HepG2 (cell line): ENCODE measurements around the gene CLTCL1. TPM values are rescaled to one million over a fixed set of nuclear protein-coding genes. Genes with fewer than 3 reads are reported as not detected.

ENCODE experiments used
- ATAC-seq: fragments of 200-7000 bp; cut with Tn5 transposase; 3 replicates; pipeline ENCODE4 v1.9.1; 2020; ENCODE audit warnings: mild to moderate bottlenecking, moderate library complexity
- BruUV-seq: library from RNA; stranded (reverse); fragments of 400-500 nt; replicated peaks from 2 replicates; lab custom pipeline; 2021; lab: Mats Ljungman, UMichigan
- CTCF ChIA-PET: fragments of 300-600 bp; formaldehyde crosslinking; extraction: SDS; loops from one replicate; lab custom pipeline; 2021; ENCODE audit warnings: low total read pairs, inconsistent platforms, low intra/inter-chr PET ratio; lab: Yijun Ruan, JAX
- POLR2A ChIA-PET: fragments of 350-600 bp; sonication (Branson Sonifier 250); formaldehyde crosslinking; loops from one replicate; lab custom pipeline; 2020; ENCODE audit warnings: antibody characterized with exemption, inconsistent platforms; lab: Yijun Ruan, JAX
- DNase-seq: peaks from one replicate; pipeline ENCODE4 v3.0.0-alpha.2; 2015; ENCODE audit warnings: low spot score
- FAIRE-seq: peaks from 3 replicates; lab custom pipeline; 2011; peaks lifted over from hg19 to GRCh38; lab: Jason Lieb, UNC
- H2AFZ ChIP-seq: one replicate; pipeline ENCODE4 v1.6.1; 2011; ENCODE audit warnings: low read length, inconsistent platforms
- H3K27ac ChIP-seq: fragments of 300-600 bp; 3 replicates; pipeline ENCODE4 v1.8.0; 2011; ENCODE audit warnings: mixed run types, mild to moderate bottlenecking, mixed read lengths, low read length, inconsistent platforms; ENCODE audit not compliant: insufficient read depth; ENCODE audit errors: extremely low read length
- H3K27me3 ChIP-seq, 2 experiments: fragments of 200-600 bp in 1 of 2; 2 replicates in 1 of 2; 3 replicates in 1 of 2; pipeline versions ENCODE4 v1.6.0 to v1.8.0; 2011; ENCODE audit warnings: low read length in 2 of 2, mild to moderate bottlenecking in 2 of 2, moderate library complexity in 2 of 2, inconsistent platforms in 1 of 2; ENCODE audit not compliant: insufficient read depth in 2 of 2, control insufficient read depth in 1 of 2
- H3K36me3 ChIP-seq, 2 experiments: fragments of 200-600 bp in 1 of 2; replicated peaks in 1 of 2; 2 replicates in 1 of 2; 3 replicates in 1 of 2; pipeline versions ENCODE4 v1.5.1 to v1.8.0; 2011; ENCODE audit warnings: low read length in 2 of 2, inconsistent platforms in 1 of 2; ENCODE audit not compliant: insufficient read depth in 2 of 2, control insufficient read depth in 1 of 2
- H3K4me1 ChIP-seq: 2 replicates; pipeline ENCODE4 v1.5.1; 2012; ENCODE audit warnings: low read length, inconsistent platforms; ENCODE audit not compliant: insufficient read depth
- H3K4me2 ChIP-seq: 2 replicates; pipeline ENCODE4 v1.6.0; 2011; ENCODE audit warnings: low read depth, low read length, inconsistent platforms
- H3K4me3 ChIP-seq, 3 experiments: fragments of 200-600 bp in 1 of 3; sonication (generic), shearing (Covaris generic) in 1 of 3; replicated peaks in 1 of 3; 2 replicates each; pipeline ENCODE4 v1.5.1; 2011 to 2016; ENCODE audit warnings: low read length in 3 of 3, inconsistent platforms in 2 of 3, low read depth in 2 of 3, mild to moderate bottlenecking in 2 of 3, control low read depth in 1 of 3, mixed read lengths in 1 of 3; ENCODE audit not compliant: insufficient read depth in 1 of 3
- H3K79me2 ChIP-seq: one replicate; pipeline ENCODE4 v1.6.1; 2011; ENCODE audit warnings: low read length, inconsistent platforms; ENCODE audit not compliant: insufficient read depth
- H3K9ac ChIP-seq: 2 replicates; pipeline ENCODE4 v1.6.0; 2011; ENCODE audit warnings: mild to moderate bottlenecking, low read depth, low read length, inconsistent platforms; ENCODE audit not compliant: insufficient read depth
- H3K9me3 ChIP-seq: 2 replicates; pipeline ENCODE4 v1.5.1; 2012; ENCODE audit warnings: mild to moderate bottlenecking, low read length
- H4K20me1 ChIP-seq: 2 replicates; pipeline ENCODE4 v1.6.0; 2011; ENCODE audit warnings: inconsistent platforms, mild to moderate bottlenecking, low read length, moderate library complexity; ENCODE audit not compliant: insufficient read depth
- ATF3 ChIP-seq: sonication (generic); formaldehyde crosslinking; IDR thresholded peaks from 2 replicates; pipeline ENCODE4 v1.4.0; 2020; ENCODE audit warnings: missing genetic modification reagents
- DDIT3 ChIP-seq: sonication (generic); formaldehyde crosslinking; IDR thresholded peaks from 2 replicates; pipeline ENCODE4 v1.4.0; 2020; ENCODE audit warnings: mild to moderate bottlenecking, missing genetic modification reagents
- FOXM1 ChIP-seq: sonication (generic); formaldehyde crosslinking; IDR thresholded peaks from 2 replicates; pipeline ENCODE4 v1.5.0; 2020; ENCODE audit warnings: missing genetic modification reagents
- HNRNPUL1 ChIP-seq: fragments of 200-400 bp; formaldehyde crosslinking; IDR thresholded peaks from 2 replicates; pipeline ENCODE4 v1.6.1; 2017; ENCODE audit warnings: low read depth, mild to moderate bottlenecking, low read length, moderate library complexity
- MEIS2 ChIP-seq: sonication (generic); formaldehyde crosslinking; IDR thresholded peaks from 2 replicates; pipeline ENCODE4 v1.9.0; 2021; ENCODE audit warnings: mild to moderate bottlenecking, missing genetic modification reagents
- NCOA2 ChIP-seq: sonication (generic); formaldehyde crosslinking; IDR thresholded peaks from 2 replicates; pipeline ENCODE4 v1.8.0; 2022; ENCODE audit warnings: inconsistent platforms
- RBM22 ChIP-seq: fragments of 200-400 bp; formaldehyde crosslinking; optimal IDR thresholded peaks from 2 replicates; pipeline ENCODE3; 2017; ENCODE audit warnings: mild to moderate bottlenecking, low read length, moderate library complexity
- THYN1 ChIP-seq: sonication (generic); formaldehyde crosslinking; IDR thresholded peaks from 2 replicates; pipeline ENCODE4 v1.8.1; 2023; ENCODE audit warnings: low read depth, mild to moderate bottlenecking, moderate library complexity, missing genetic modification reagents, borderline replicate concordance
- WIZ ChIP-seq: sonication (generic); formaldehyde crosslinking; IDR thresholded peaks from 2 replicates; pipeline ENCODE4 v1.5.1; 2020; ENCODE audit warnings: mild to moderate bottlenecking, missing genetic modification reagents
- YEATS4 ChIP-seq: sonication (generic); formaldehyde crosslinking; IDR thresholded peaks from 2 replicates; pipeline ENCODE4 v1.4.0; 2020; ENCODE audit warnings: missing genetic modification reagents, borderline replicate concordance
- ZNF333 ChIP-seq: sonication (generic); formaldehyde crosslinking; IDR thresholded peaks from 2 replicates; pipeline ENCODE4 v1.4.0; 2020; ENCODE audit warnings: mild to moderate bottlenecking, missing genetic modification reagents, borderline replicate concordance
- ZNF441 ChIP-seq: sonication (generic); formaldehyde crosslinking; IDR thresholded peaks from 2 replicates; pipeline ENCODE4 v1.7.0; 2021; ENCODE audit warnings: missing genetic modification reagents, borderline replicate concordance
- ZNF609 ChIP-seq: sonication (generic); formaldehyde crosslinking; IDR thresholded peaks from 2 replicates; pipeline ENCODE4 v1.4.0; 2020; ENCODE audit warnings: mild to moderate bottlenecking, missing genetic modification reagents, borderline replicate concordance
- ZNF878 ChIP-seq: sonication (generic); formaldehyde crosslinking; IDR thresholded peaks from 2 replicates; pipeline ENCODE4 v1.8.1; 2023; ENCODE audit warnings: mild to moderate bottlenecking, missing genetic modification reagents, moderate library complexity
- WGBS: methylation state at CpG from one replicate; pipeline ENCODE4 v1.1.6; 2017; ENCODE audit warnings: low lambda C conversion rate; 5-methylcytosine and 5-hydroxymethylcytosine counted together
- in situ Hi-C: cut with HindIII; loops from 2 replicates; pipeline ENCODE4 v1.10.0; 2017; ENCODE audit warnings: low pct_unique_long_range_greater_than_20kb; ENCODE audit not compliant: extremely low pct_ligation_motif_present
- intact Hi-C: fragments of 100-400 bp; cut with micrococcal nuclease; formaldehyde crosslinking; loops from one replicate; pipeline ENCODE4 v1.10.0; 2022; ENCODE audit not compliant: unreplicated experiment
- polyA plus RNA-seq, 8 experiments: library from polyadenylated mRNA; depleted of rRNA in 3 of 8; stranded (reverse) in 7 of 8; unstranded in 1 of 8; fragments of >200 nt; fragmentation: Illumina TruSeq in 4 of 8; extraction: Trizol in 4 of 8; gene quantifications; 2 replicates each; pipeline versions ENCODE4 v1.2.1 to v1.2.3, GENCODE V29; 2011 to 2016; ENCODE audit warnings: low read depth in 4 of 8, missing spikeins in 1 of 8, mixed read lengths in 1 of 8; ENCODE audit not compliant: insufficient read depth in 1 of 8
- total RNA-seq, 5 experiments: library from RNA; depleted of rRNA; stranded (reverse); fragments of >200 nt; fragmentation: Illumina TruSeq; extraction: Trizol; gene quantifications; 2 replicates each; pipeline ENCODE4 v1.2.3, GENCODE V29; 2016; ENCODE audit warnings: low read depth in 1 of 5

CLTCL1 gene
- total and polyA plus RNA-seq, 2 of the 13 experiments (the other 11 are each of a cell fraction or from before 2014, with no cell fraction given): 8.1 to 10.9 TPM

GRCh38 chr22:19207884-19208283 lies 83.6 kb downstream of the CLTCL1 start:
- H3K4me1 ChIP-seq: no peaks in the 10 kb centered on the region
- no peak overlapping the region for H3K4me2 ChIP-seq
- TF ChIP-seq ZNF441 (no peak), YEATS4 (no peak), MEIS2 (no peak), FOXM1 (CRISPR knock-in tag) (no peak)
- H3K9ac ChIP-seq: no peak overlapping the region
- BruUV-seq: no TSS peak
- FAIRE-seq (no peak), ATAC-seq (no peak), DNase-seq (no peak)
- no peak overlapping the region for H3K27ac ChIP-seq
- intact Hi-C loops (no loop called here), in situ Hi-C loops (loop anchor here (10.0 kb wide), 1 partner anchor 57 kb away; no protein-coding TSS in a partner anchor)
- H2AFZ ChIP-seq: no peak overlapping the region
- no peaks in the 10 kb centered on the region for H4K20me1 ChIP-seq
- no peak overlapping the region for H3K4me3 ChIP-seq
- H3K9me3 ChIP-seq: no peaks in the 10 kb centered on the region
- H3K79me2 ChIP-seq: no peaks in the 10 kb centered on the region
- ChIA-PET CTCF (no interaction called here), POLR2A (interaction anchor here (1.5 kb wide), 1 partner anchor 29 kb away, joined by 3 read pairs; the partner anchor contains the start of gene SLC25A1)
- H3K27me3 ChIP-seq: no peaks in the 10 kb centered on the region
- WGBS: 92% methylated on average over 5 of the region's 5 CpGs
- H3K36me3 ChIP-seq: peaks cover 4 to 14% of the 10 kb centered on the region in 2 experiments; a peak in 2 of 5 replicates

GRCh38 chr22:19207401-19207808 lies 84.1 kb downstream of the CLTCL1 start:
- Histone ChIP-seq H3K4me1 (no peaks in the 10 kb centered on the region), H3K9me3 (no peaks in the 10 kb centered on the region), H3K4me2 (no peak overlapping the region), H3K27me3 (no peaks in the 10 kb centered on the region), H3K36me3 (peaks cover 4 to 14% of the 10 kb centered on the region in 2 experiments; a peak in 2 of 5 replicates), H2AFZ (no peak overlapping the region), H3K27ac (no peak overlapping the region), H3K9ac (no peak overlapping the region), H3K79me2 (no peaks in the 10 kb centered on the region), H4K20me1 (no peaks in the 10 kb centered on the region), H3K4me3 (no peak overlapping the region)
- no TSS peak for BruUV-seq
- ChIA-PET POLR2A (interaction anchor here (1.5 kb wide), 1 partner anchor 28 kb away, joined by 3 read pairs; the partner anchor contains the start of gene SLC25A1), CTCF (no interaction called here)
- ATAC-seq (no peak), DNase-seq (no peak), FAIRE-seq (no peak)
- in situ Hi-C loops: loop anchor here (10.0 kb wide), 1 partner anchor 57 kb away; no protein-coding TSS in a partner anchor
- intact Hi-C loops: no loop called here
- 95% methylated on average over 9 of the region's 9 CpGs for WGBS
- TF ChIP-seq HNRNPUL1 (no peak), THYN1 (CRISPR knock-in tag) (no peak), ATF3 (no peak), NCOA2 (CRISPR knock-in tag) (no peak), ZNF609 (CRISPR knock-in tag) (no peak), DDIT3 (CRISPR knock-in tag) (no peak), ZNF878 (CRISPR knock-in tag) (no peak), WIZ (CRISPR knock-in tag) (no peak), ZNF333 (CRISPR knock-in tag) (no peak), RBM22 (no peak)
